ENCODE data around the gene MDC1. TPM values are rescaled to one million over a fixed set of nuclear protein-coding genes. Genes with fewer than 3 reads are reported as not detected.
"Not testable (repeated sequence)": the region's sequence is repeated elsewhere in the genome, so short reads cannot be mapped to it uniquely, and the experiment has no call there.

The MDC1 gene
- polyA plus RNA-seq, 1 donor from 2014 or later = 8.1 TPM

DNA sequence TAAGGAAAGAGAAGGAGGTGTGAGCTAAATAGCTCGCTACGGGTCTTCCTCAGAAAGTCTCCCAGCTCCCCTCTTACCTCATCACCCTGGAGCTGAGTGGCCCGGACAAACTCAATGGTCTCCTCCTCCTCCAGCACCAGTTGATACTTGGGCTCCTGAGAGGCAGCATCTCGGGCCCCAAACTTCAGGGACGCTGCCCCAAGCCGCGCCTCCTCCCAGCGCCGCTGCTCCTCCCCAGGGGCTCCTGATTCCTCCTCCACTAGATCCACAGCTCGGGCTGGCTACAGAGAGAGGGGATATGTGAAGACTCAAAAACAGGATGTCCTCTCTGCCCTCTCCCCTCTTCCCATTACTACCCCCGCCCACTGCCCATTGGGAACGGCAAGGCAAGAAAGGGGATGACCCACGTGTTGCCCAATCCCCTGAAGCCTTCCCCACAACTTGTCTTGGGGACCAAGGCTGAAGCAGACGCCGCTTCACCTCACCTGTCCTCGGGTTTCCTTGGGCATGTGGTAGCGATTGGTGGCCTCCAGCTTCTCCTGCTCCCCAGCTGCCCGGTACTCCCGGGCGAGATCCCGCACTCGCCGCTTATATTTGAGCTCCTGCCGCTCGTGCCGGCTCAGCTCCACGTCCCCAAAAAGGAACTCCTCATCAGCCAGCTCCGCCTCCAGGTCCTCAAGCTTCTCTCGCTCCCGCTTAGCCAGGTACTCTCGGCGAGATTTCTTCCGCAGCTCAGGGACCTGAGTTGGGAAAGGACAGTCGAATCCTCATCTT is 51.9 kb downstream of the MDC1 start:
- TF ChIP-seq MXI1 (conservative IDR thresholded peaks at IDR 0.05; ENCODE audit: poor library complexity, severe bottlenecking) = no peak
- no peak for TF ChIP-seq EP300 (conservative IDR thresholded peaks at IDR 0.05; ENCODE audit: poor library complexity, severe bottlenecking)
- TF ChIP-seq, protein P1, sequence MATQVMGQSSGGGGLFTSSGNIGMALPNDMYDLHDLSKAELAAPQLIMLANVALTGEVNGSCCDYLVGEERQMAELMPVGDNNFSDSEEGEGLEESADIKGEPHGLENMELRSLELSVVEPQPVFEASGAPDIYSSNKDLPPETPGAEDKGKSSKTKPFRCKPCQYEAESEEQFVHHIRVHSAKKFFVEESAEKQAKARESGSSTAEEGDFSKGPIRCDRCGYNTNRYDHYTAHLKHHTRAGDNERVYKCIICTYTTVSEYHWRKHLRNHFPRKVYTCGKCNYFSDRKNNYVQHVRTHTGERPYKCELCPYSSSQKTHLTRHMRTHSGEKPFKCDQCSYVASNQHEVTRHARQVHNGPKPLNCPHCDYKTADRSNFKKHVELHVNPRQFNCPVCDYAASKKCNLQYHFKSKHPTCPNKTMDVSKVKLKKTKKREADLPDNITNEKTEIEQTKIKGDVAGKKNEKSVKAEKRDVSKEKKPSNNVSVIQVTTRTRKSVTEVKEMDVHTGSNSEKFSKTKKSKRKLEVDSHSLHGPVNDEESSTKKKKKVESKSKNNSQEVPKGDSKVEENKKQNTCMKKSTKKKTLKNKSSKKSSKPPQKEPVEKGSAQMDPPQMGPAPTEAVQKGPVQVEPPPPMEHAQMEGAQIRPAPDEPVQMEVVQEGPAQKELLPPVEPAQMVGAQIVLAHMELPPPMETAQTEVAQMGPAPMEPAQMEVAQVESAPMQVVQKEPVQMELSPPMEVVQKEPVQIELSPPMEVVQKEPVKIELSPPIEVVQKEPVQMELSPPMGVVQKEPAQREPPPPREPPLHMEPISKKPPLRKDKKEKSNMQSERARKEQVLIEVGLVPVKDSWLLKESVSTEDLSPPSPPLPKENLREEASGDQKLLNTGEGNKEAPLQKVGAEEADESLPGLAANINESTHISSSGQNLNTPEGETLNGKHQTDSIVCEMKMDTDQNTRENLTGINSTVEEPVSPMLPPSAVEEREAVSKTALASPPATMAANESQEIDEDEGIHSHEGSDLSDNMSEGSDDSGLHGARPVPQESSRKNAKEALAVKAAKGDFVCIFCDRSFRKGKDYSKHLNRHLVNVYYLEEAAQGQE (IDR thresholded peaks at IDR 0.05; ENCODE audit: borderline replicate concordance) = no peak
- TF ChIP-seq, protein P2, sequence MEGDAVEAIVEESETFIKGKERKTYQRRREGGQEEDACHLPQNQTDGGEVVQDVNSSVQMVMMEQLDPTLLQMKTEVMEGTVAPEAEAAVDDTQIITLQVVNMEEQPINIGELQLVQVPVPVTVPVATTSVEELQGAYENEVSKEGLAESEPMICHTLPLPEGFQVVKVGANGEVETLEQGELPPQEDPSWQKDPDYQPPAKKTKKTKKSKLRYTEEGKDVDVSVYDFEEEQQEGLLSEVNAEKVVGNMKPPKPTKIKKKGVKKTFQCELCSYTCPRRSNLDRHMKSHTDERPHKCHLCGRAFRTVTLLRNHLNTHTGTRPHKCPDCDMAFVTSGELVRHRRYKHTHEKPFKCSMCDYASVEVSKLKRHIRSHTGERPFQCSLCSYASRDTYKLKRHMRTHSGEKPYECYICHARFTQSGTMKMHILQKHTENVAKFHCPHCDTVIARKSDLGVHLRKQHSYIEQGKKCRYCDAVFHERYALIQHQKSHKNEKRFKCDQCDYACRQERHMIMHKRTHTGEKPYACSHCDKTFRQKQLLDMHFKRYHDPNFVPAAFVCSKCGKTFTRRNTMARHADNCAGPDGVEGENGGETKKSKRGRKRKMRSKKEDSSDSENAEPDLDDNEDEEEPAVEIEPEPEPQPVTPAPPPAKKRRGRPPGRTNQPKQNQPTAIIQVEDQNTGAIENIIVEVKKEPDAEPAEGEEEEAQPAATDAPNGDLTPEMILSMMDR (IDR thresholded peaks at IDR 0.05; ENCODE audit: poor library complexity, severe bottlenecking) = no peak
- TF ChIP-seq EZH2 (IDR thresholded peaks at IDR 0.05; ENCODE audit: borderline replicate concordance, insufficient read depth, low read length, poor library complexity, severe bottlenecking) = no peak
- no peak for TF ChIP-seq SMC3 (conservative IDR thresholded peaks at IDR 0.05; ENCODE audit: poor library complexity)
- TF ChIP-seq TAF1 (IDR thresholded peaks at IDR 0.05; ENCODE audit: low read depth) = no peak
- TF ChIP-seq RAD21 (conservative IDR thresholded peaks at IDR 0.05) = no peak
- Histone ChIP-seq H3K9me2 (ENCODE audit: insufficient read depth, low read length) (no peaks in the 10 kb centered on the region), H3K36me3 (ENCODE audit: insufficient read depth, low read length) (no peaks in the 10 kb centered on the region), H3K79me2 (replicated peaks; ENCODE audit: insufficient read depth, low read length) (no peaks in the 10 kb centered on the region), H3K27ac (ENCODE audit: low read length) (no peak overlapping the region), H3F3A (ENCODE audit: insufficient read depth, low read length, poor library complexity, severe bottlenecking) (no peaks in the 10 kb centered on the region), H2AFZ (ENCODE audit: low read depth, low read length) (no peak overlapping the region), H4K20me1 (ENCODE audit: insufficient read depth) (no peaks in the 10 kb centered on the region), H3K27me3 (ENCODE audit: insufficient read depth, low read depth, low read length) (no peaks in the 10 kb centered on the region), H3K4me3 (ENCODE audit: low read length) (no peak overlapping the region), H3K4me2 (ENCODE audit: low read length) (no peak overlapping the region), H3K9ac (ENCODE audit: low read length) (no peak overlapping the region), H3K9me3 (ENCODE audit: low read length) (no peaks in the 10 kb centered on the region)

GRCh38 chr6:30657922-30658321 is 59.2 kb downstream of the MDC1 start:
- not testable (repeated sequence) for H3K27me3 ChIP-seq (ENCODE audit: insufficient read depth, low read depth, low read length); H3K36me3 ChIP-seq (ENCODE audit: insufficient read depth, low read length); H3F3A ChIP-seq (ENCODE audit: insufficient read depth, low read length, poor library complexity, severe bottlenecking); H3K27ac ChIP-seq (ENCODE audit: low read length); H3K9me2 ChIP-seq (ENCODE audit: insufficient read depth, low read length); H3K79me2 ChIP-seq (replicated peaks; ENCODE audit: insufficient read depth, low read length); H3K9me3 ChIP-seq (ENCODE audit: low read length); H3K4me2 ChIP-seq (ENCODE audit: low read length); H2AFZ ChIP-seq (ENCODE audit: low read depth, low read length); H3K9ac ChIP-seq (ENCODE audit: low read length); H4K20me1 ChIP-seq (ENCODE audit: insufficient read depth); H3K4me3 ChIP-seq (ENCODE audit: low read length)

Data from neural cell (in vitro differentiated cells).